Measurements from ENCODE around the gene CD151. TPM values are rescaled to one million over a fixed set of nuclear protein-coding genes. Genes with fewer than 3 reads are reported as not detected.

Gene CD151
- total RNA-seq, 2 experiments from 2014 or later, result 0.28 to 0.84 TPM

GRCh38 chr11:845872-846495 lies 13.2 kb downstream of the CD151 start:
- peaks cover 36% of the 10 kb centered on the region for H3K4me1 ChIP-seq (ENCODE audit: insufficient read depth, low read length, poor library complexity, severe bottlenecking)
- POLR2A ChIA-PET, result interaction anchor here (0.8 kb wide), 1 partner anchor 35 kb away, joined by 6 read pairs; no protein-coding TSS in a partner anchor

GRCh38 chr11:846496-847098 lies 13.8 kb downstream of the CD151 start:
- Histone ChIP-seq H3K4me1 (ENCODE audit: insufficient read depth, low read length, poor library complexity, severe bottlenecking) (peaks cover 30% of the 10 kb centered on the region), H3K9me2 (ENCODE audit: insufficient read depth, low read length) (no peaks in the 10 kb centered on the region), H3K4me2 (ENCODE audit: low read length) (no peak overlapping the region), H4K20me1 (ENCODE audit: insufficient read depth, low read length) (no peaks in the 10 kb centered on the region), H3K27ac (ENCODE audit: low read depth, low read length, poor library complexity, severe bottlenecking) (no peak overlapping the region), H3K79me2 (ENCODE audit: insufficient read depth, low read depth, low read length) (peaks cover 7% of the 10 kb centered on the region), H3K4me3 (ENCODE audit: low read depth, low read length, poor library complexity, severe bottlenecking) (no peak overlapping the region), H2AFZ (ENCODE audit: low read length) (no peak overlapping the region), H3K36me3 (ENCODE audit: insufficient read depth, low read length) (no peaks in the 10 kb centered on the region), H3K9me3 (ENCODE audit: low read length) (no peaks in the 10 kb centered on the region)
- intact Hi-C loops (cut with micrococcal nuclease; ENCODE audit: unreplicated experiment), result loop anchor here (5.0 kb wide), 2 partner anchors 61 to 131 kb away; no protein-coding TSS in a partner anchor
- POLR2A ChIA-PET, result interaction anchor here (0.6 to 0.8 kb wide), 2 partner anchors 36 to 134 kb away, joined by 3 to 6 read pairs; no protein-coding TSS in a partner anchor
- TF ChIP-seq EZH2phosphoT487 (IDR thresholded peaks at IDR 0.05; ENCODE audit: borderline replicate concordance, low read depth, low read length), result no peak
- no peak for TF ChIP-seq CTCF (conservative IDR thresholded peaks at IDR 0.05; ENCODE audit: low read length)
- BruUV-seq (replicated peaks), result no TSS peak
- no peak for DNase-seq (ENCODE audit: low spot score)
- CTCF ChIA-PET (ENCODE audit: unreplicated experiment), result interaction anchor here (0.6 kb wide), 1 partner anchor 27 kb away, joined by 3 read pairs; no protein-coding TSS in a partner anchor

More at GRCh38 chr11:845872-846495, 13.2 kb downstream of the CD151 start:
- Histone ChIP-seq H3K79me2 (ENCODE audit: insufficient read depth, low read depth, low read length) (peaks cover 13% of the 10 kb centered on the region), H3K27ac (ENCODE audit: low read depth, low read length, poor library complexity, severe bottlenecking) (no peak overlapping the region), H3K9me2 (ENCODE audit: insufficient read depth, low read length) (no peaks in the 10 kb centered on the region), H4K20me1 (ENCODE audit: insufficient read depth, low read length) (peaks cover 4% of the 10 kb centered on the region; the same call in 1 of the 2 replicates), H3K4me2 (ENCODE audit: low read length) (no peak overlapping the region), H3K4me3 (ENCODE audit: low read depth, low read length, poor library complexity, severe bottlenecking) (no peak overlapping the region), H3K9me3 (ENCODE audit: low read length) (no peaks in the 10 kb centered on the region), H2AFZ (ENCODE audit: low read length) (no peak overlapping the region), H3K36me3 (ENCODE audit: insufficient read depth, low read length) (no peaks in the 10 kb centered on the region)
- TF ChIP-seq EZH2phosphoT487 (IDR thresholded peaks at IDR 0.05; ENCODE audit: borderline replicate concordance, low read depth, low read length), result no peak
- no peak for TF ChIP-seq CTCF (conservative IDR thresholded peaks at IDR 0.05; ENCODE audit: low read length)
- intact Hi-C loops (cut with micrococcal nuclease; ENCODE audit: unreplicated experiment), result loop anchor here (5.0 kb wide), 2 partner anchors 61 to 131 kb away; no protein-coding TSS in a partner anchor
- no peak for DNase-seq (ENCODE audit: low spot score)
- no TSS peak for BruUV-seq (replicated peaks)
- CTCF ChIA-PET (ENCODE audit: unreplicated experiment), result interaction anchor here (0.6 kb wide), 2 partner anchors 27 to 421 kb away, joined by 3 read pairs; no protein-coding TSS in a partner anchor
